Measurements from ENCODE around the gene NSG1. TPM values are rescaled to one million over a fixed set of nuclear protein-coding genes. Genes with fewer than 3 reads are reported as not detected.
A peak's percentile ranks its signal among the peaks of the same experiment; 100 is the strongest.

NSG1 gene
- 10 to 100 TPM; 17.1 to 88.8 TPM for total RNA-seq

- TF ChIP-seq POLR2AphosphoS5 (IDR thresholded peaks at IDR 0.05), result no peak
- no peak for TF ChIP-seq CTCF (IDR thresholded peaks at IDR 0.05)
- no peak for TF ChIP-seq POLR2A (IDR thresholded peaks at IDR 0.05)
- Histone ChIP-seq H3K4me1 (replicated peaks) (no peaks in the 10 kb centered on the region), H3K27me3 (replicated peaks; ENCODE audit: insufficient read depth) (peaks cover 2% of the 10 kb centered on the region), H3K4me3 (peak within 1 kb of the TSS; percentile 37 to 48), H3K27ac (no peak within 1 kb of the TSS), H3K36me3 (no peaks in the 10 kb centered on the region), H3K9me3 (no peaks in the 10 kb centered on the region)
- 1% methylated on average over 53 of the region's 87 CpGs for WGBS
- intact Hi-C loops (cut with DNase I), result no loop called here
- DNase-seq (ENCODE audit: low spot score), result peak; percentile 35
Measured at GRCh38 chr4:4386736-4387392, at the start of gene NSG1. TSS of gene NSG1 (plus strand) at chr4:4387102. CDS start at chr4:4387630, 528 bp downstream.

GRCh38 chr4:4338210-4339001, 48.5 kb upstream of the NSG1 start:
- H3K9me3 ChIP-seq, result no peaks in the 10 kb centered on the region
- no peaks in the 10 kb centered on the region for H3K27me3 ChIP-seq (replicated peaks; ENCODE audit: insufficient read depth)
- 39% methylated on average over 11 of the region's 11 CpGs for WGBS
- no peaks in the 10 kb centered on the region for H3K4me1 ChIP-seq (replicated peaks)
- intact Hi-C loops (cut with DNase I), result no loop called here
- no peaks in the 10 kb centered on the region for H3K36me3 ChIP-seq
- DNase-seq (ENCODE audit: low spot score), result no peak
- TF ChIP-seq POLR2A (IDR thresholded peaks at IDR 0.05), result no peak
- TF ChIP-seq CTCF (IDR thresholded peaks at IDR 0.05), result no peak
- TF ChIP-seq POLR2AphosphoS5 (IDR thresholded peaks at IDR 0.05), result no peak
- H3K4me3 ChIP-seq, result no peak overlapping the region
- H3K27ac ChIP-seq, result no peak overlapping the region

- no peak for DNase-seq (ENCODE audit: low spot score)
- intact Hi-C loops (cut with DNase I), result no loop called here
- no peak overlapping the region for H3K4me3 ChIP-seq
- 51% methylated on average over 21 of the region's 21 CpGs for WGBS
- H3K9me3 ChIP-seq, result no peaks in the 10 kb centered on the region
- no peaks in the 10 kb centered on the region for H3K4me1 ChIP-seq (replicated peaks)
- TF ChIP-seq CTCF (IDR thresholded peaks at IDR 0.05) (no peak), POLR2AphosphoS5 (IDR thresholded peaks at IDR 0.05) (no peak), POLR2A (IDR thresholded peaks at IDR 0.05) (no peak)
- no peaks in the 10 kb centered on the region for H3K36me3 ChIP-seq
- no peaks in the 10 kb centered on the region for H3K27me3 ChIP-seq (replicated peaks; ENCODE audit: insufficient read depth)
- H3K27ac ChIP-seq, result no peak overlapping the region
Measured at GRCh38 chr4:4339504-4340085, 47.3 kb upstream of the NSG1 start.

- Histone ChIP-seq H3K4me3 (no peak overlapping the region), H3K9me3 (no peaks in the 10 kb centered on the region), H3K4me1 (replicated peaks) (no peaks in the 10 kb centered on the region), H3K27ac (no peak overlapping the region), H3K36me3 (no peaks in the 10 kb centered on the region), H3K27me3 (replicated peaks; ENCODE audit: insufficient read depth) (no peaks in the 10 kb centered on the region)
- DNase-seq (ENCODE audit: low spot score), result no peak
- intact Hi-C loops (cut with DNase I), result no loop called here
- no peak for TF ChIP-seq POLR2A (IDR thresholded peaks at IDR 0.05)
- TF ChIP-seq CTCF (IDR thresholded peaks at IDR 0.05), result no peak
- no peak for TF ChIP-seq POLR2AphosphoS5 (IDR thresholded peaks at IDR 0.05)
- WGBS, result 93% methylated on average over 9 of the region's 9 CpGs
Measured at GRCh38 chr4:4341861-4342650, 44.8 kb upstream of the NSG1 start.
